ENCODE results near the gene IGSF21.

DNA sequence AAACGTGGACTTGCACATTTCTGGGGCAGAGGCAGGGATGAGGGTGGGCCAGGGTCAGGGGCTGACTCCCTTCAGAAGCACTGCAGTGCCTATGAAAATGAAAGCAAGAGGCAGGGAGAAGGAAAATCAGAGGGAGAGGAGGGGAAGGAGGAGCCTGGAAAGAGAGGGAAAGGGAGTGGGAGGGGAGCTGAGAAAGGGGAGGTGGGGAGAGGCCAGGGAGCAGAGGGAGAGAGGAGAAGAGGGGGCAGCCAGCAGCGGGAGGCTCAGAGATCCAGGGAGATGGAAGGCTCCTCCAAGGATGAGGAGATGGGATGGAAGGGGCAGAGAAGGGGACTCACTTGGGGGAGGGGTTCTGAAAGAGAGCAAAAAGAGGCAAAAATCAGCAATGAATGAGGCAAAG, 276.9 kb downstream of the IGSF21 start:
- TF ChIP-seq, protein P1, sequence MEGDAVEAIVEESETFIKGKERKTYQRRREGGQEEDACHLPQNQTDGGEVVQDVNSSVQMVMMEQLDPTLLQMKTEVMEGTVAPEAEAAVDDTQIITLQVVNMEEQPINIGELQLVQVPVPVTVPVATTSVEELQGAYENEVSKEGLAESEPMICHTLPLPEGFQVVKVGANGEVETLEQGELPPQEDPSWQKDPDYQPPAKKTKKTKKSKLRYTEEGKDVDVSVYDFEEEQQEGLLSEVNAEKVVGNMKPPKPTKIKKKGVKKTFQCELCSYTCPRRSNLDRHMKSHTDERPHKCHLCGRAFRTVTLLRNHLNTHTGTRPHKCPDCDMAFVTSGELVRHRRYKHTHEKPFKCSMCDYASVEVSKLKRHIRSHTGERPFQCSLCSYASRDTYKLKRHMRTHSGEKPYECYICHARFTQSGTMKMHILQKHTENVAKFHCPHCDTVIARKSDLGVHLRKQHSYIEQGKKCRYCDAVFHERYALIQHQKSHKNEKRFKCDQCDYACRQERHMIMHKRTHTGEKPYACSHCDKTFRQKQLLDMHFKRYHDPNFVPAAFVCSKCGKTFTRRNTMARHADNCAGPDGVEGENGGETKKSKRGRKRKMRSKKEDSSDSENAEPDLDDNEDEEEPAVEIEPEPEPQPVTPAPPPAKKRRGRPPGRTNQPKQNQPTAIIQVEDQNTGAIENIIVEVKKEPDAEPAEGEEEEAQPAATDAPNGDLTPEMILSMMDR (IDR thresholded peaks at IDR 0.05): no peak
- TF ChIP-seq CHD2 (IDR thresholded peaks at IDR 0.05; ENCODE audit: low read length, partially characterized antibody) (no peak), RNF2 (IDR thresholded peaks at IDR 0.05; ENCODE audit: borderline replicate concordance, low read depth) (no peak), ESRRA (IDR thresholded peaks at IDR 0.05; ENCODE audit: borderline replicate concordance, low read length) (no peak)
